Testis (tissue), 2 donors: ENCODE results near the gene CSF3R.

Experiments
- CTCF ChIP-seq, 3 experiments: fragments of 450-650 bp in 2 of 3; fragments of 200-600 bp in 1 of 3; sonication (generic) in 1 of 3; IDR thresholded peaks; one replicate each; pipeline ENCODE4 v1.5.1; 2016 to 2019; ENCODE audit warnings: antibody characterized with exemption in 3 of 3, mild to moderate bottlenecking in 2 of 3, moderate library complexity in 1 of 3
- POLR2A ChIP-seq: fragments of 450-650 bp; IDR thresholded peaks from one replicate; pipeline ENCODE4 v1.6.1; 2017; ENCODE audit warnings: antibody characterized with exemption, mild to moderate bottlenecking, moderate library complexity

DNA sequence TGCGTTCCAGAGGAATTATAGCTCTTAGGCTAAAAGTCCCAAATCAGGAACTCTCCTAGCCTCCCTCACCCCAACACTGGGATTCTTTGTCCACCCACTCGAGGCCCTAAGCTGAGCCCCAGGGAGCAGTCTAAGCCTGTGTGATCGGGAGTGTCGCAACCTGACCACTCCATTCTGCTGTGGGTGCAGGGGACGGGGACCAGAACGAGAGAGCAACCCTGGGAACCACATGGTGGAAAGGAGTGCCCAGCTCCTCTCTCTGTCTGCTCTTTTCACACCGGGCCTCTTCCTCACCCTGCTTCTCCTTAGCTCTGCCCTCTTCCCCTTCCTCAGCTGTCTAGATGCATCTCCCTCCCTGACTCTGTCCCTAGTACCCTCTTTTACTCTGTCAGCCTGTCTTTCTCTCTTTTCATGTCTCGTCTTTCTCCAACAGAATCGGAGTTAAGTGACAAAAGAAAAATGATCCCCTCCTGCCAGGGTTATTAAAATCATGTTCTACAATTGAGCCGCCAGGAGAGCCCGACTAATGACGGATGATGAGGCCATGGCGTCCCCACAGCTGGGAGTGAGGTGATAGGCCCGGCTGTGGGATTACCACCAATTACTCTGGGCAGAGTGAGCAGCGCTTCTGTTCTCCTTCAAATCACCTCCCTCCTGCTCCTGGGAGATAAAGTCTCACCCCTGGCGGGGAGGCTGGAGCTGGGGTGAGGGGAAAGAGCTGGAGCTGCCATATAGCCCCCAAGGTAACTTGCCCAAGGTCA, 34.5 kb upstream of the CSF3R start:
- no peak for TF ChIP-seq CTCF (IDR thresholded peaks at IDR 0.05)
- TF ChIP-seq POLR2A = no peak
